SH-SY5Y (cell line): ENCODE measurements around the gene FAM72B.
"Not testable (repeated sequence)": the region's sequence is repeated elsewhere in the genome, so short reads cannot be mapped to it uniquely, and the experiment has no call there.

ENCODE experiments used
- GATA2 ChIP-seq: IDR thresholded peaks from 2 replicates; pipeline ENCODE4 v1.6.1; 2011; ENCODE audit warnings: mild to moderate bottlenecking, low read depth, low read length
- GATA3 ChIP-seq: IDR thresholded peaks from 2 replicates; pipeline ENCODE4 v1.6.1; 2011; ENCODE audit warnings: low read depth, mild to moderate bottlenecking, low read length, moderate library complexity

DNA sequence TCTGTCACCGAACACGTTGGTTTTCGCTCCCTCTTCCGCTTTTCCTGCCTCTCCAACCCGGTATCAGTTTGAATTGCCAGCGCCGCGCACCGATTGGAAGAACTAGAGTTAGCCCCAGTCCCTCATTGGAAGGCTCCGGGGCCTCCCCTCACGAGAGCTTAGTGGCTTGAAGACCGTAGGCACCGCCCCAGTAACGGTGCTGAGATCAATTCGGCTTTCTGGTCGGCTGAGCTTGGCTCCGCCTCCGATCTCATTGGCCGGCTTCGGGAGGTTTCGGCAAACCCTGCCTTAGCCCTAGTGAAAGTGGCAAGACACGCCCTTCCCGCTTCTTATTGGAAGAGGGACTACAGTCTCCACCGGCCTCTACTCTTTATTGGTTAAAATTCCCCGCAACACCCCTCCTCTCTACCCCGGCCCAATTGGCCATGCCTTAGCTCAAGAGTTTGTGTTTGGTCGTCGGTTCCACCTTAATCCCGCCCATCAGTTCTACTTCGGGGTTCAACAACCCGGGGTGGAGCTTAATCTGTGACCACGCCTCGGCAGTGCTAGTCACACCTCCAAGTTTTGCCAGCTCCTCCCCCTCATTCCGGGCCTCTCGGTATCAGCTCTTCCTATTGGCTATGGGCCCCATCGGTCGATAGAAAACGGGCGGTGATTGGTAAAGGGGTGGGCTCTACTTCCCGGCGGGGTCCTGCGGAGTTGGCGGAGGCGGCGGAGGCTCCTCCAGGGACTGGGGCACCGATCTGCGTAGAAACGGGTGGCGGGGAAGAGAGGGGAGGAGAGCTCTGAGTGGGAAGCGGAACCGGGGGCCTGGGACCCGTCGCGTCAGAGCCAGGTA lies at the start of gene FAM72B, which contains the start of gene SRGAP2C:
- TF ChIP-seq GATA3, GATA2: not testable (repeated sequence)
